A549 (cell line): ENCODE measurements around the gene AAK1. TPM values are rescaled to one million over a fixed set of nuclear protein-coding genes. Genes with fewer than 3 reads are reported as not detected.

Source experiments
- ATAC-seq, 2 experiments: fragments of 200-7000 bp in 1 of 2; fragments of >200 bp in 1 of 2; cut with Nextera tagmentation in 1 of 2; cut with Tn5 transposase in 1 of 2; 3 replicates each; pipeline versions ENCODE4 v1.8.0 to v1.9.1; 2018 to 2020; ENCODE audit warnings: mild to moderate bottlenecking in 1 of 2, moderate library complexity in 1 of 2
- CTCF ChIA-PET: fragments of 300-600 bp; sonication (Branson Sonifier 250); formaldehyde crosslinking; extraction: SDS; loops from one replicate; lab custom pipeline; 2021; ENCODE audit warnings: antibody characterized with exemption, inconsistent platforms; lab: Yijun Ruan, JAX
- POLR2A ChIA-PET: fragments of 350-600 bp; formaldehyde crosslinking; extraction: SDS; loops from one replicate; lab custom pipeline; 2021; ENCODE audit warnings: antibody characterized with exemption, inconsistent platforms; lab: Yijun Ruan, JAX
- DNase-seq, 2 experiments: peaks; one replicate each; pipeline versions ENCODE4 v3.0.0 to v3.0.0-alpha.2; 2011 to 2016; ENCODE audit warnings: low read depth in 1 of 2, low spot score in 1 of 2
- FAIRE-seq: peaks from 2 replicates; lab custom pipeline; 2011; peaks lifted over from hg19 to GRCh38; lab: Jason Lieb, UNC
- H3K27ac ChIP-seq, 2 experiments: fragments of >200 bp; sonication (Bioruptor Twin); formaldehyde crosslinking; 3 replicates each; pipeline ENCODE4 v1.5.1; 2016 to 2017
- H3K4me1 ChIP-seq: fragments of >200 bp; sonication (Bioruptor Twin); formaldehyde crosslinking; 3 replicates; pipeline ENCODE4 v1.6.1; 2016
- H3K4me2 ChIP-seq: fragments of >200 bp; sonication (Bioruptor Twin); formaldehyde crosslinking; 3 replicates; pipeline ENCODE4 v1.6.1; 2016
- H3K4me3 ChIP-seq: fragments of >200 bp; sonication (Bioruptor Twin); formaldehyde crosslinking; 3 replicates; pipeline ENCODE4 v1.5.1; 2016
- H3K9me3 ChIP-seq: fragments of >200 bp; sonication (Bioruptor Twin); formaldehyde crosslinking; 3 replicates; pipeline ENCODE4 v1.6.1; 2016
- ATOH8 ChIP-seq: fragments of 250-450 bp; sonication (Bioruptor Pico); IDR thresholded peaks from 2 replicates; pipeline ENCODE4 v1.5.0; 2020; ENCODE audit warnings: low read depth, mild to moderate bottlenecking, moderate library complexity
- BCL3 ChIP-seq: fragments of >200 bp; sonication (Bioruptor Twin); formaldehyde crosslinking; IDR thresholded peaks from 3 replicates; pipeline ENCODE4 v1.6.1; 2016
- BHLHE40 ChIP-seq: IDR thresholded peaks from 2 replicates; pipeline ENCODE4 v1.6.1; 2012; ENCODE audit warnings: low read depth, low read length, inconsistent platforms
- CBX8 ChIP-seq: fragments of 200-600 bp; sonication (generic); IDR thresholded peaks from 2 replicates; pipeline ENCODE4 v1.6.1; 2016
- CHD2 ChIP-seq: fragments of 150-350 bp; IDR thresholded peaks from 2 replicates; pipeline ENCODE4 v1.6.1; 2014; ENCODE audit warnings: low read length; ENCODE audit not compliant: partially characterized antibody
- FOSB ChIP-seq: fragments of 250-450 bp; sonication (Bioruptor Pico); IDR thresholded peaks from 2 replicates; pipeline ENCODE4 v1.5.0; 2020; ENCODE audit warnings: mild to moderate bottlenecking, moderate library complexity
- FOSL2 ChIP-seq, 2 experiments: fragments of 450-650 bp in 1 of 2; fragments of >200 bp in 1 of 2; sonication (Bioruptor Twin) in 1 of 2; formaldehyde crosslinking; IDR thresholded peaks; 2 replicates each; pipeline versions ENCODE4 v1.5.0 to v1.6.1; 2016 to 2020; ENCODE audit warnings: mild to moderate bottlenecking in 1 of 2, moderate library complexity in 1 of 2
- FOXS1 ChIP-seq: fragments of 250-450 bp; sonication (Bioruptor Pico); IDR thresholded peaks from 2 replicates; pipeline ENCODE4 v1.5.0; 2020; ENCODE audit warnings: mild to moderate bottlenecking, moderate library complexity
- HOXB5 ChIP-seq: fragments of 250-450 bp; sonication (Bioruptor Pico); IDR thresholded peaks from 2 replicates; pipeline ENCODE4 v1.5.0; 2020; ENCODE audit warnings: mild to moderate bottlenecking, moderate library complexity
- KDM1A ChIP-seq: fragments of 200-600 bp; sonication (generic); IDR thresholded peaks from 2 replicates; pipeline ENCODE4 v1.6.1; 2016; ENCODE audit warnings: low read depth, mild to moderate bottlenecking
- KDM5A ChIP-seq: fragments of 200-600 bp; sonication (generic); IDR thresholded peaks from 2 replicates; pipeline ENCODE4 v1.6.1; 2016; ENCODE audit warnings: antibody characterized with exemption, mild to moderate bottlenecking
- MAZ ChIP-seq: fragments of 150-350 bp; IDR thresholded peaks from 2 replicates; pipeline ENCODE4 v1.6.1; 2014; ENCODE audit warnings: antibody characterized with exemption, low read depth, low read length, borderline replicate concordance
- NFE2L2 ChIP-seq: fragments of 150-350 bp; conservative IDR thresholded peaks from 2 replicates; pipeline ENCODE4 v1.6.1; 2014; ENCODE audit warnings: low read length
- RAD21 ChIP-seq, 2 experiments: fragments of >200 bp in 1 of 2; sonication (Bioruptor Twin) in 1 of 2; formaldehyde crosslinking in 1 of 2; IDR thresholded peaks in 1 of 2; conservative IDR thresholded peaks in 1 of 2; 2 replicates in 1 of 2; 3 replicates in 1 of 2; pipeline ENCODE4 v1.6.1; 2012 to 2018; ENCODE audit warnings: inconsistent platforms in 1 of 2
- RARB ChIP-seq: fragments of 250-450 bp; sonication (Bioruptor Pico); IDR thresholded peaks from 2 replicates; pipeline ENCODE4 v1.8.0; 2021; ENCODE audit warnings: mild to moderate bottlenecking, moderate library complexity
- RCOR1 ChIP-seq: fragments of 150-350 bp; IDR thresholded peaks from 2 replicates; pipeline ENCODE4 v1.6.1; 2014; ENCODE audit warnings: antibody characterized with exemption, low read length, low read depth
- RNF2 ChIP-seq: fragments of 200-600 bp; sonication (generic); IDR thresholded peaks from 2 replicates; pipeline ENCODE4 v1.6.1; 2016; ENCODE audit warnings: low read depth, mild to moderate bottlenecking, antibody characterized with exemption, moderate library complexity, borderline replicate concordance
- SREBF2 ChIP-seq: fragments of 450-650 bp; IDR thresholded peaks from 2 replicates; pipeline ENCODE4 v1.6.1; 2014; ENCODE audit warnings: mild to moderate bottlenecking, moderate library complexity
- TFCP2L1 ChIP-seq: fragments of 250-450 bp; sonication (Bioruptor Pico); IDR thresholded peaks from 2 replicates; pipeline ENCODE4 v1.5.0; 2021; ENCODE audit warnings: mild to moderate bottlenecking
- TP53 ChIP-seq: fragments of 250-450 bp; sonication (Bioruptor Pico); IDR thresholded peaks from 2 replicates; pipeline ENCODE4 v1.5.0; 2021; ENCODE audit warnings: mild to moderate bottlenecking, moderate library complexity
- ZFP36 ChIP-seq: fragments of 450-650 bp; IDR thresholded peaks from 2 replicates; pipeline ENCODE4 v1.6.1; 2014; ENCODE audit warnings: borderline replicate concordance; ENCODE audit not compliant: partially characterized antibody
- ZSCAN20 ChIP-seq: fragments of 250-450 bp; sonication (Bioruptor Pico); IDR thresholded peaks from 2 replicates; pipeline ENCODE4 v1.8.0; 2022; ENCODE audit warnings: mild to moderate bottlenecking, moderate library complexity
- WGBS: methylation state at CpG from one replicate; pipeline ENCODE4 v1.1.6; 2017; ENCODE audit errors: missing lambda C conversion rate; 5-methylcytosine and 5-hydroxymethylcytosine counted together
- polyA plus RNA-seq, 4 experiments: library from polyadenylated mRNA; depleted of rRNA in 3 of 4; stranded (reverse); fragments of >200 nt; fragmentation: RNase III in 1 of 4; extraction: RNeasy Plus Mini Kit Qiagen cat#74134 plus additional on column Dnase treatment in 1 of 4; gene quantifications; 2 replicates in 3 of 4; 3 replicates in 1 of 4; pipeline ENCODE4 v1.2.3, GENCODE V29; 2011 to 2017
- TF ChIP-seq, protein P1 (sequence below): fragments of 450-650 bp; IDR thresholded peaks from 2 replicates; pipeline ENCODE4 v1.6.1; 2014; ENCODE audit warnings: antibody characterized with exemption
- TF ChIP-seq, protein P2 (sequence below): fragments of 200-600 bp; sonication (generic); IDR thresholded peaks from 2 replicates; pipeline ENCODE4 v1.6.1; 2016; ENCODE audit warnings: antibody characterized with exemption, mild to moderate bottlenecking, moderate library complexity
- TF ChIP-seq, protein P3 (sequence below): fragments of 250-450 bp; sonication (Bioruptor Pico); IDR thresholded peaks from 2 replicates; pipeline ENCODE4 v1.5.0; 2021; ENCODE audit warnings: mild to moderate bottlenecking, moderate library complexity, borderline replicate concordance

Gene AAK1
- polyA plus RNA-seq, 2 of the 4 experiments (the other 2 are of a cell fraction): 15.9 to 25.7 TPM

GRCh38 chr2:69585855-69586555, 57.5 kb downstream of the AAK1 start:
- DNase-seq: no peak
- no peak for ATAC-seq
- no peak overlapping the region for H3K27ac ChIP-seq
- H3K4me3 ChIP-seq: no peak overlapping the region
- POLR2A ChIA-PET: no interaction called here
- CTCF ChIA-PET: interaction anchor here (1.2 to 2.3 kb wide), 4 partner anchors 8 to 32 kb away, joined by 3 to 12 read pairs (median 4); no protein-coding TSS in a partner anchor
- no peak overlapping the region for H3K4me2 ChIP-seq
- H3K4me1 ChIP-seq: peaks cover 39% of the 10 kb centered on the region
- TF ChIP-seq, protein P1, sequence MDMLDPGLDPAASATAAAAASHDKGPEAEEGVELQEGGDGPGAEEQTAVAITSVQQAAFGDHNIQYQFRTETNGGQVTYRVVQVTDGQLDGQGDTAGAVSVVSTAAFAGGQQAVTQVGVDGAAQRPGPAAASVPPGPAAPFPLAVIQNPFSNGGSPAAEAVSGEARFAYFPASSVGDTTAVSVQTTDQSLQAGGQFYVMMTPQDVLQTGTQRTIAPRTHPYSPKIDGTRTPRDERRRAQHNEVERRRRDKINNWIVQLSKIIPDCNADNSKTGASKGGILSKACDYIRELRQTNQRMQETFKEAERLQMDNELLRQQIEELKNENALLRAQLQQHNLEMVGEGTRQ: no peak
- TF ChIP-seq RNF2 (no peak), ATOH8 (no peak), HOXB5 (CRISPR knock-in tag) (no peak), KDM1A (no peak), KDM5A (no peak), FOSB (CRISPR knock-in tag) (no peak), TFCP2L1 (no peak), SREBF2 (no peak), RCOR1 (no peak), MAZ (no peak), ZSCAN20 (CRISPR knock-in tag) (no peak), RAD21 (conservative IDR thresholded peaks at IDR 0.05 in 1 of 2, IDR thresholded peaks at IDR 0.05 in 1 of 2) (no peak), NFE2L2 (no peak)
- TF ChIP-seq, protein P2, sequence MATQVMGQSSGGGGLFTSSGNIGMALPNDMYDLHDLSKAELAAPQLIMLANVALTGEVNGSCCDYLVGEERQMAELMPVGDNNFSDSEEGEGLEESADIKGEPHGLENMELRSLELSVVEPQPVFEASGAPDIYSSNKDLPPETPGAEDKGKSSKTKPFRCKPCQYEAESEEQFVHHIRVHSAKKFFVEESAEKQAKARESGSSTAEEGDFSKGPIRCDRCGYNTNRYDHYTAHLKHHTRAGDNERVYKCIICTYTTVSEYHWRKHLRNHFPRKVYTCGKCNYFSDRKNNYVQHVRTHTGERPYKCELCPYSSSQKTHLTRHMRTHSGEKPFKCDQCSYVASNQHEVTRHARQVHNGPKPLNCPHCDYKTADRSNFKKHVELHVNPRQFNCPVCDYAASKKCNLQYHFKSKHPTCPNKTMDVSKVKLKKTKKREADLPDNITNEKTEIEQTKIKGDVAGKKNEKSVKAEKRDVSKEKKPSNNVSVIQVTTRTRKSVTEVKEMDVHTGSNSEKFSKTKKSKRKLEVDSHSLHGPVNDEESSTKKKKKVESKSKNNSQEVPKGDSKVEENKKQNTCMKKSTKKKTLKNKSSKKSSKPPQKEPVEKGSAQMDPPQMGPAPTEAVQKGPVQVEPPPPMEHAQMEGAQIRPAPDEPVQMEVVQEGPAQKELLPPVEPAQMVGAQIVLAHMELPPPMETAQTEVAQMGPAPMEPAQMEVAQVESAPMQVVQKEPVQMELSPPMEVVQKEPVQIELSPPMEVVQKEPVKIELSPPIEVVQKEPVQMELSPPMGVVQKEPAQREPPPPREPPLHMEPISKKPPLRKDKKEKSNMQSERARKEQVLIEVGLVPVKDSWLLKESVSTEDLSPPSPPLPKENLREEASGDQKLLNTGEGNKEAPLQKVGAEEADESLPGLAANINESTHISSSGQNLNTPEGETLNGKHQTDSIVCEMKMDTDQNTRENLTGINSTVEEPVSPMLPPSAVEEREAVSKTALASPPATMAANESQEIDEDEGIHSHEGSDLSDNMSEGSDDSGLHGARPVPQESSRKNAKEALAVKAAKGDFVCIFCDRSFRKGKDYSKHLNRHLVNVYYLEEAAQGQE: no peak
- no peak for FAIRE-seq
- WGBS: 91% methylated on average over 6 of the region's 6 CpGs
- H3K9me3 ChIP-seq: no peaks in the 10 kb centered on the region

GRCh38 chr2:69584127-69584889, 59.2 kb downstream of the AAK1 start:
- FAIRE-seq: no peak
- Histone ChIP-seq H3K4me1 (peaks cover 32% of the 10 kb centered on the region), H3K9me3 (no peaks in the 10 kb centered on the region), H3K4me2 (no peak overlapping the region), H3K27ac (no peak overlapping the region), H3K4me3 (no peak overlapping the region)
- ChIA-PET CTCF (interaction anchor here (1.1 to 3.3 kb wide), 8 partner anchors 8 to 140 kb away, joined by 4 to 29 read pairs (median 6); no protein-coding TSS in a partner anchor), POLR2A (no interaction called here)
- DNase-seq: no peak
- no peak for ATAC-seq
- 87% methylated on average over 9 of the region's 9 CpGs for WGBS
- TF ChIP-seq BCL3 (no peak), FOXS1 (CRISPR knock-in tag) (no peak), TP53 (CRISPR knock-in tag) (no peak), FOSL2 (IDR thresholded peaks at IDR 0.05) (no peak), FOSL2 (CRISPR knock-in tag; IDR thresholded peaks at IDR 0.05) (no peak), RARB (CRISPR knock-in tag) (no peak), BHLHE40 (no peak), TFCP2L1 (no peak), ZFP36 (no peak), CBX8 (no peak), ATOH8 (no peak), CHD2 (no peak)
- TF ChIP-seq, protein P3, sequence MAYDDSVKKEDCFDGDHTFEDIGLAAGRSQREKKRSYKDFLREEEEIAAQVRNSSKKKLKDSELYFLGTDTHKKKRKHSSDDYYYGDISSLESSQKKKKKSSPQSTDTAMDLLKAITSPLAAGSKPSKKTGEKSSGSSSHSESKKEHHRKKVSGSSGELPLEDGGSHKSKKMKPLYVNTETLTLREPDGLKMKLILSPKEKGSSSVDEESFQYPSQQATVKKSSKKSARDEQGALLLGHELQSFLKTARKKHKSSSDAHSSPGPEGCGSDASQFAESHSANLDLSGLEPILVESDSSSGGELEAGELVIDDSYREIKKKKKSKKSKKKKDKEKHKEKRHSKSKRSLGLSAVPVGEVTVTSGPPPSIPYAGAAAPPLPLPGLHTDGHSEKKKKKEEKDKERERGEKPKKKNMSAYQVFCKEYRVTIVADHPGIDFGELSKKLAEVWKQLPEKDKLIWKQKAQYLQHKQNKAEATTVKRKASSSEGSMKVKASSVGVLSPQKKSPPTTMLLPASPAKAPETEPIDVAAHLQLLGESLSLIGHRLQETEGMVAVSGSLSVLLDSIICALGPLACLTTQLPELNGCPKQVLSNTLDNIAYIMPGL (CRISPR knock-in tag): no peak
